Endothelial cell of umbilical vein (primary cell): ENCODE measurements around the gene CLRN1.

Experiments used
- CTCF ChIP-seq, 2 donors: IDR thresholded peaks; 1 replicate in 1 of 2; 2 replicates in 1 of 2; pipeline ENCODE4 v1.5.1; 2011; ENCODE audit warnings: low read length in 2 of 2, mild to moderate bottlenecking in 2 of 2, moderate library complexity in 2 of 2, control low read depth in 1 of 2, inconsistent platforms in 1 of 2, low read depth in 1 of 2; ENCODE audit not compliant: insufficient read depth in 1 of 2; ENCODE audit errors: extremely low read depth in 1 of 2
- EZH2 ChIP-seq: IDR thresholded peaks from 2 replicates; pipeline ENCODE4 v1.6.1; 2012; ENCODE audit warnings: borderline replicate concordance, low read depth, mild to moderate bottlenecking, moderate library complexity, low read length, inconsistent platforms; ENCODE audit not compliant: severe bottlenecking
- FOS ChIP-seq: IDR thresholded peaks from 2 replicates; pipeline ENCODE4 v1.6.1; 2011; ENCODE audit warnings: mild to moderate bottlenecking, low read length, moderate library complexity, borderline replicate concordance; ENCODE audit not compliant: insufficient read depth
- GATA2 ChIP-seq: IDR thresholded peaks from 2 replicates; pipeline ENCODE4 v1.7.0; 2011; ENCODE audit warnings: low read depth, mild to moderate bottlenecking, moderate library complexity, mixed read lengths, low read length; ENCODE audit not compliant: insufficient read length, insufficient read depth
- POLR2A ChIP-seq: IDR thresholded peaks from 2 replicates; pipeline ENCODE4 v1.6.1; 2012; ENCODE audit warnings: low read depth, mild to moderate bottlenecking, control low read depth, low read length
- POLR2AphosphoS5 ChIP-seq: IDR thresholded peaks from 2 replicates; pipeline ENCODE4 v1.6.1; 2012; ENCODE audit warnings: low read depth, mild to moderate bottlenecking, control low read depth, low read length, moderate library complexity; ENCODE audit not compliant: insufficient read depth

GRCh38 chr3:150878290-150878689 lies 94.2 kb downstream of the CLRN1 start:
- TF ChIP-seq CTCF (IDR thresholded peaks at IDR 0.05; ENCODE audit: extremely low read depth in 1 of 2, insufficient read depth in 1 of 2, low read depth in 1 of 2, low read length in 2 of 2) (no peak), EZH2 (no peak), POLR2A (no peak), POLR2AphosphoS5 (no peak), GATA2 (no peak), FOS (no peak)
